ENCODE results near the gene IRAK3. TPM values are rescaled to one million over a fixed set of nuclear protein-coding genes. Genes with fewer than 3 reads are reported as not detected.

Gene IRAK3
- total RNA-seq, 2 donors from 2014 or later, result 0.27 to 0.59 TPM

DNA sequence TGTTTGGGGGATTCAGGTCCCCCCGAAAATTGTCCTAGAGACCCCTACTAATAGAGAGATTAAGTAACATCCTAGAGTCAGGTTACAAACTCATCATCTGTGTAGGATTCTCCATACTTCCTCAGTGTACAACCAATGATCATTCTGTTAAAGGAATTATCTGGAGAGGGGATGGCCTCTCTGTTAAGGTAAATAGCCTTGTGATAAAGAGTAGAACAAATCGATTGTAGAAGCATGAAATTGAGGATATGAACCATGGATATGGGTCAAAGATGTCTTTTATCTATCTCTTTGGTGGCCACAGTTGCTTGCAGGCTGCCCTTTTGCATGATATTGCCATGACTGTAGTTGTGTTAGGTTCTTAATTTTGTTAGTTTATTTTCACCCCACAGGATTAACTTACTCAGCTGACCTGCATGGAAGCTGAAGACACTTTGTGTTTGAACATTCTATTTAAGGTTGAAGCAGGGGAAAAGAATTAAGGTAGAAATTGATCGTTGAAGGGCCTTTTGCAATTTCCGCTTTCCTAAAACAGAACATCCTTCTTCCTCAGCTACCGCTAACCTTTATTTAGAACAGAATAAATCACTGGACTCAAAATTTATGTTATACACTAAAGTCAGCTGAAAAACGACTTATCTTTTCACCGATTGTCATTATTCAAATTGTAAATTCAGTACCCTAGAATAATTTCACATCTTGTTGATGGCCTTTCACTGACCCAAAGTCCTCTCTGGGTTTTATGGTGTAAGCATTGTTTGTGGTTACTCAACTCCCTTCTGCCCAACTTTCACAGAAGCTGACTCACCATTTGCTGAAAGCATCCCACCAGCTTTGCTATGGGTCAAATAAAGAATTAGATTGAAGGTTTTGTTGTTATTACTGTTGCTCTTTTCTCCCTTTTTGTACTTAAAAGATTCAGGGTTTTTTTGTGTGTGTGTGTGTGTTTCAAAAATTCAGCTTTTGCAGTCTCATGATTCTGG lies 52.3 kb downstream of the IRAK3 start:
- TF ChIP-seq, protein P1, sequence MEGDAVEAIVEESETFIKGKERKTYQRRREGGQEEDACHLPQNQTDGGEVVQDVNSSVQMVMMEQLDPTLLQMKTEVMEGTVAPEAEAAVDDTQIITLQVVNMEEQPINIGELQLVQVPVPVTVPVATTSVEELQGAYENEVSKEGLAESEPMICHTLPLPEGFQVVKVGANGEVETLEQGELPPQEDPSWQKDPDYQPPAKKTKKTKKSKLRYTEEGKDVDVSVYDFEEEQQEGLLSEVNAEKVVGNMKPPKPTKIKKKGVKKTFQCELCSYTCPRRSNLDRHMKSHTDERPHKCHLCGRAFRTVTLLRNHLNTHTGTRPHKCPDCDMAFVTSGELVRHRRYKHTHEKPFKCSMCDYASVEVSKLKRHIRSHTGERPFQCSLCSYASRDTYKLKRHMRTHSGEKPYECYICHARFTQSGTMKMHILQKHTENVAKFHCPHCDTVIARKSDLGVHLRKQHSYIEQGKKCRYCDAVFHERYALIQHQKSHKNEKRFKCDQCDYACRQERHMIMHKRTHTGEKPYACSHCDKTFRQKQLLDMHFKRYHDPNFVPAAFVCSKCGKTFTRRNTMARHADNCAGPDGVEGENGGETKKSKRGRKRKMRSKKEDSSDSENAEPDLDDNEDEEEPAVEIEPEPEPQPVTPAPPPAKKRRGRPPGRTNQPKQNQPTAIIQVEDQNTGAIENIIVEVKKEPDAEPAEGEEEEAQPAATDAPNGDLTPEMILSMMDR (conservative IDR thresholded peaks at IDR 0.05), result no peak
- Histone ChIP-seq H3K36me3 (ENCODE audit: control insufficient read depth, insufficient read depth, low read length) (no peaks in the 10 kb centered on the region), H3K4me1 (ENCODE audit: control insufficient read depth, insufficient read depth, low read length) (peaks cover 21% of the 10 kb centered on the region), H3K4me3 (ENCODE audit: low read length) (no peak overlapping the region), H3K27me3 (ENCODE audit: control insufficient read depth, insufficient read depth, low read length, poor library complexity, severe bottlenecking) (no peaks in the 10 kb centered on the region), H3K9me3 (ENCODE audit: control insufficient read depth, low read length) (no peaks in the 10 kb centered on the region), H3K27ac (ENCODE audit: low read depth, low read length) (no peak overlapping the region), H3K9ac (ENCODE audit: extremely low read depth, low read length, poor library complexity, severe bottlenecking) (no peak overlapping the region)
- H3K27me3 Mint-ChIP-seq (ENCODE audit: insufficient read depth), result peaks cover 4% of the 10 kb centered on the region
- H3K9me3 Mint-ChIP-seq, result no peaks in the 10 kb centered on the region
- H3K27ac Mint-ChIP-seq, result no peak overlapping the region
- no peak for DNase-seq
- no peaks in the 10 kb centered on the region for H3K36me3 Mint-ChIP-seq (ENCODE audit: low read depth)
- no peak overlapping the region for H3K4me3 Mint-ChIP-seq
- WGBS, 2 experiments (ENCODE audit: insufficient coverage in 1 of 2, insufficient read length in 1 of 2), result 91 to 92% methylated on average over 5 to 7 of the region's 7 CpGs
- peaks cover 43% of the 10 kb centered on the region for H3K4me1 Mint-ChIP-seq

DNA sequence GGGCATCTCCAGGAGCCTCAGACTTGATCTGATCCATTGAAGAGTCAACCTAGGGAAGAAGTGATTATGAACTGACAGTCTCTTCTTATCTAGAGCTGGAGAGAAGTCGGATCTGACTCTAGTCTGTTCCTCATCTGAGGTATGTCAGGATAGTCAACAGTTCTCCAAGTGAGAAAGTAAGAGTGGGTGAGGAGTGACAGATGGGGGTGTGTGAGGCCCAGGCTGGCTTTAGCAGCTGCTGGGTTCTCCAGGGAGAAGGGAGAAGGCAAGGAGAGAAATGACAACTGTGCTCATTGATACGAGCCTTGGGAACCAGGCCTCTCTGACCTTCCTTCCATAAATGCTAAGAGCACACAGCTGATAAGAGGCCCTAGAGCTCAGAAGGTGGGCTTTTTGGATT lies 53.3 kb downstream of the IRAK3 start:
- H3K9me3 Mint-ChIP-seq, result no peaks in the 10 kb centered on the region
- DNase-seq, result no peak
- no peak overlapping the region for H3K4me3 Mint-ChIP-seq
- Histone ChIP-seq H3K36me3 (ENCODE audit: control insufficient read depth, insufficient read depth, low read length) (no peaks in the 10 kb centered on the region), H3K27ac (ENCODE audit: low read depth, low read length) (no peak overlapping the region), H3K4me3 (ENCODE audit: low read length) (no peak overlapping the region), H3K4me1 (ENCODE audit: control insufficient read depth, insufficient read depth, low read length) (peaks cover 17% of the 10 kb centered on the region), H3K9ac (ENCODE audit: extremely low read depth, low read length, poor library complexity, severe bottlenecking) (no peak overlapping the region), H3K9me3 (ENCODE audit: control insufficient read depth, low read length) (no peaks in the 10 kb centered on the region), H3K27me3 (ENCODE audit: control insufficient read depth, insufficient read depth, low read length, poor library complexity, severe bottlenecking) (no peaks in the 10 kb centered on the region)
- no peaks in the 10 kb centered on the region for H3K36me3 Mint-ChIP-seq (ENCODE audit: low read depth)
- WGBS, 2 experiments (ENCODE audit: insufficient coverage in 1 of 2, insufficient read length in 1 of 2), result 87 to 95% methylated on average over 2 of the region's 2 CpGs
- H3K27ac Mint-ChIP-seq, result no peak overlapping the region
- peaks cover 36% of the 10 kb centered on the region for H3K4me1 Mint-ChIP-seq
- TF ChIP-seq, protein P1 (conservative IDR thresholded peaks at IDR 0.05), result no peak
- H3K27me3 Mint-ChIP-seq (ENCODE audit: insufficient read depth), result no peaks in the 10 kb centered on the region

DNA sequence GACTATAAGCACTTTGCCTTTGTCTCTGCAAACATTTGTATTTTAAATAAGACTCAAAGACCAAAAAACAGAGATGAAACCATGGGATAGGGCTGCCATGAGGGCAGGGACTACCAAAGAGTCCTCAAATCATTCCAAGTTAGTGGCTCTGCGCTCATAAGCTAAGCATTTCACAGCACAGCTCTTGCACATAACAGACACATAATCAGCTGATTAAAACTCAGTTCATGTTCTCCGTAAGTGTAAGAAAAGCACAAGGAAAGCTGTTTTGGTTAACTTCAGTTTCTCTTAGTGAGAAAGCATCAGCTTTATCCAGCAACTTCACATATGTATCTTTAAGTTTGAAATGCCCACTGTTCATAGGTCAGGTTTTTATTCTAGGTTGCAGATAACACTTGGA lies 54.9 kb downstream of the IRAK3 start:
- H3K27ac ChIP-seq (ENCODE audit: low read depth, low read length), result no peak overlapping the region
- H3K27me3 ChIP-seq (ENCODE audit: control insufficient read depth, insufficient read depth, low read length, poor library complexity, severe bottlenecking), result no peaks in the 10 kb centered on the region
- H3K4me3 Mint-ChIP-seq, result no peak overlapping the region
- H3K4me1 ChIP-seq (ENCODE audit: control insufficient read depth, insufficient read depth, low read length), result peaks cover 16% of the 10 kb centered on the region
- no peaks in the 10 kb centered on the region for H3K36me3 ChIP-seq (ENCODE audit: control insufficient read depth, insufficient read depth, low read length)
- H3K27ac Mint-ChIP-seq, result no peak overlapping the region
- H3K9ac ChIP-seq (ENCODE audit: extremely low read depth, low read length, poor library complexity, severe bottlenecking), result no peak overlapping the region
- DNase-seq, result no peak
- no peaks in the 10 kb centered on the region for H3K9me3 ChIP-seq (ENCODE audit: control insufficient read depth, low read length)
- H3K4me1 Mint-ChIP-seq, result peaks cover 21% of the 10 kb centered on the region
- H3K4me3 ChIP-seq (ENCODE audit: low read length), result no peak overlapping the region
- no peaks in the 10 kb centered on the region for H3K27me3 Mint-ChIP-seq (ENCODE audit: insufficient read depth)
- H3K36me3 Mint-ChIP-seq (ENCODE audit: low read depth), result no peaks in the 10 kb centered on the region
- no peaks in the 10 kb centered on the region for H3K9me3 Mint-ChIP-seq
- TF ChIP-seq, protein P1 (conservative IDR thresholded peaks at IDR 0.05), result no peak
- WGBS, 2 experiments (ENCODE audit: insufficient coverage in 1 of 2, insufficient read length in 1 of 2), result 100% methylated on average over 2 of the region's 2 CpGs

Data from endodermal cell (in vitro differentiated cells).